CD14-positive monocyte (primary cell): Measurements from ENCODE around the gene PIP5K1B. TPM values are rescaled to one million over a fixed set of nuclear protein-coding genes. Genes with fewer than 3 reads are reported as not detected.

Experiments used
- DNase-seq, 3 donors: peaks; one replicate each; pipeline ENCODE4 v3.0.0-alpha.2; 2011 to 2022
- H2AFZ ChIP-seq: 2 replicates; pipeline ENCODE4 v1.6.0; 2012; ENCODE audit warnings: mild to moderate bottlenecking, low read depth, low read length, inconsistent platforms; ENCODE audit not compliant: insufficient read depth, poor library complexity, severe bottlenecking
- H3K27ac ChIP-seq, 2 donors: 1 replicate in 1 of 2; 2 replicates in 1 of 2; pipeline ENCODE4 v1.5.1; 2012 to 2013; ENCODE audit warnings: low read length in 2 of 2, control low read depth in 1 of 2, inconsistent platforms in 1 of 2, low read depth in 1 of 2, mild to moderate bottlenecking in 1 of 2
- H3K27me3 ChIP-seq, 2 donors: one replicate each; pipeline versions ENCODE4 v1.6.0 to v1.6.1; 2011 to 2013; ENCODE audit warnings: low read length in 2 of 2; ENCODE audit not compliant: control insufficient read depth in 2 of 2, insufficient read depth in 2 of 2
- H3K36me3 ChIP-seq, 2 donors: replicated peaks in 1 of 2; 1 replicate in 1 of 2; 2 replicates in 1 of 2; pipeline versions ENCODE4 v1.5.1 to v1.6.1; 2012 to 2013; ENCODE audit warnings: low read length in 2 of 2, control low read depth in 1 of 2, inconsistent platforms in 1 of 2, mild to moderate bottlenecking in 1 of 2; ENCODE audit not compliant: insufficient read depth in 2 of 2, control insufficient read depth in 1 of 2
- H3K4me1 ChIP-seq, 2 donors: 1 replicate in 1 of 2; 2 replicates in 1 of 2; pipeline versions ENCODE4 v1.5.1 to v1.6.1; 2012 to 2013; ENCODE audit warnings: low read length in 2 of 2, control low read depth in 1 of 2, inconsistent platforms in 1 of 2, mild to moderate bottlenecking in 1 of 2, moderate library complexity in 1 of 2; ENCODE audit not compliant: insufficient read depth in 2 of 2, control insufficient read depth in 1 of 2
- H3K4me2 ChIP-seq: replicated peaks from 2 replicates; pipeline ENCODE3; 2012; ENCODE audit warnings: low read length, moderate library complexity, mild to moderate bottlenecking; ENCODE audit not compliant: poor library complexity, severe bottlenecking; ENCODE audit errors: extremely low read depth
- H3K4me3 ChIP-seq, 3 experiments: fragments of 200-600 bp in 1 of 3; sonication (generic) in 1 of 3; replicated peaks in 1 of 3; 1 replicate in 2 of 3; 2 replicates in 1 of 3; pipeline ENCODE4 v1.5.1; 2011 to 2013; ENCODE audit warnings: low read length in 3 of 3, mild to moderate bottlenecking in 3 of 3, control low read depth in 2 of 3, low read depth in 2 of 3, inconsistent platforms in 1 of 3, moderate library complexity in 1 of 3
- H3K79me2 ChIP-seq: 2 replicates; pipeline ENCODE4 v1.6.0; 2012; ENCODE audit warnings: mild to moderate bottlenecking, control low read depth, inconsistent platforms, low read length, moderate library complexity; ENCODE audit not compliant: insufficient read depth
- H3K9ac ChIP-seq: 2 replicates; pipeline ENCODE4 v1.6.0; 2017; ENCODE audit warnings: low read length, mild to moderate bottlenecking; ENCODE audit not compliant: insufficient read depth, poor library complexity, severe bottlenecking
- H3K9me3 ChIP-seq, 2 donors: replicated peaks in 1 of 2; 1 replicate in 1 of 2; 2 replicates in 1 of 2; pipeline versions ENCODE4 v1.5.1 to v1.6.1; 2012 to 2013; ENCODE audit warnings: low read length in 2 of 2, control low read depth in 1 of 2; ENCODE audit not compliant: control insufficient read depth in 1 of 2, insufficient read depth in 1 of 2
- H4K20me1 ChIP-seq: 2 replicates; pipeline ENCODE4 v1.6.0; 2012; ENCODE audit warnings: mild to moderate bottlenecking, low read length, control low read depth, moderate library complexity; ENCODE audit not compliant: insufficient read depth
- H3K27ac Mint-ChIP-seq, 7 donors: one replicate each; pipeline ENCODE4 v1.8.0; 2020; ENCODE audit warnings: mild to moderate bottlenecking in 7 of 7, mixed read lengths in 7 of 7, moderate library complexity in 6 of 7, inconsistent platforms in 2 of 7
- H3K27me3 Mint-ChIP-seq, 3 donors: one replicate each; pipeline ENCODE4 v1.8.0; 2021 to 2022; ENCODE audit warnings: low read depth in 3 of 3, mild to moderate bottlenecking in 3 of 3, mixed read lengths in 3 of 3, moderate library complexity in 3 of 3, inconsistent platforms in 1 of 3
- H3K36me3 Mint-ChIP-seq, 2 donors: one replicate each; pipeline ENCODE4 v1.8.0; 2020; ENCODE audit warnings: mixed read lengths in 2 of 2, inconsistent platforms in 1 of 2, mild to moderate bottlenecking in 1 of 2
- H3K4me1 Mint-ChIP-seq: one replicate; pipeline ENCODE4 v1.8.0; 2020; ENCODE audit warnings: mild to moderate bottlenecking, mixed read lengths
- H3K4me3 Mint-ChIP-seq, 2 donors: one replicate each; pipeline ENCODE4 v1.8.0; 2020; ENCODE audit warnings: mild to moderate bottlenecking in 2 of 2, mixed read lengths in 2 of 2, moderate library complexity in 1 of 2
- H3K9me3 Mint-ChIP-seq, 7 donors: one replicate each; pipeline ENCODE4 v1.8.0; 2020 to 2022; ENCODE audit warnings: mixed read lengths in 7 of 7, mild to moderate bottlenecking in 6 of 7, moderate library complexity in 6 of 7, inconsistent platforms in 2 of 7
- CTCF ChIP-seq: fragments of 200-600 bp; IDR thresholded peaks from one replicate; pipeline ENCODE4 v1.8.0; 2022; ENCODE audit warnings: antibody characterized with exemption, mild to moderate bottlenecking
- WGBS: methylation state at CpG from one replicate; pipeline ENCODE4 v1.1.5; 2013; ENCODE audit warnings: missing lambda C conversion rate; ENCODE audit not compliant: insufficient coverage; 5-methylcytosine and 5-hydroxymethylcytosine counted together
- intact Hi-C, 2 donors: fragments of 100-400 bp; cut with micrococcal nuclease; formaldehyde crosslinking; loops; one replicate each; pipeline versions ENCODE4 v1.15.0 to v1.15.1; 2023
- polyA plus RNA-seq, 3 donors: library from polyadenylated mRNA; depleted of rRNA in 1 of 3; unstranded in 2 of 3; stranded (reverse) in 1 of 3; fragments of 300-500 nt in 2 of 3; fragments of >200 nt in 1 of 3; fragmentation: Illumina TruSeq in 2 of 3; gene quantifications; 1 replicate in 2 of 3; 2 replicates in 1 of 3; pipeline ENCODE4 v1.2.3, GENCODE V29; 2012 to 2021

The PIP5K1B gene
- polyA plus RNA-seq, 3 donors, result 0.18 to 4.1 (median 0.87) TPM

GRCh38 chr9:68731857-68732256, 26.8 kb downstream of the PIP5K1B start:
- Histone ChIP-seq H3K36me3 (no peaks in the 10 kb centered on the region), H3K4me2 (no peak overlapping the region), H3K27ac (no peak overlapping the region), H3K9me3 (no peaks in the 10 kb centered on the region), H4K20me1 (no peaks in the 10 kb centered on the region), H3K27me3 (no peaks in the 10 kb centered on the region), H3K4me1 (no peaks in the 10 kb centered on the region), H3K4me3 (no peak overlapping the region), H3K9ac (no peak overlapping the region), H2AFZ (no peak overlapping the region), H3K79me2 (peaks cover 4% of the 10 kb centered on the region)
- Mint-ChIP-seq H3K4me1 (peaks cover 1% of the 10 kb centered on the region), H3K27me3 (peaks cover 0 to 2% (median 0%) of the 10 kb centered on the region in 3 donors), H3K4me3 (no peak overlapping the region), H3K36me3 (peaks cover 3 to 16% of the 10 kb centered on the region in 2 donors), H3K27ac (no peak overlapping the region), H3K9me3 (peaks cover 0 to 3% (median 0%) of the 10 kb centered on the region in 7 donors)
- intact Hi-C loops, result no loop called here
- WGBS, result 93% methylated on average over 3 of the region's 5 CpGs
- no peak for DNase-seq
- no peak for TF ChIP-seq CTCF

- H3K79me2 ChIP-seq, result peaks cover 3% of the 10 kb centered on the region
- intact Hi-C loops, result no loop called here
- H3K9me3 Mint-ChIP-seq, result peaks cover 0 to 3% (median 0%) of the 10 kb centered on the region in 7 donors
- no peak for TF ChIP-seq CTCF
- H3K4me1 Mint-ChIP-seq, result peaks cover 1% of the 10 kb centered on the region
- H2AFZ ChIP-seq, result no peak overlapping the region
- H3K4me2 ChIP-seq, result no peak overlapping the region
- H3K27ac ChIP-seq, result no peak overlapping the region
- H3K9ac ChIP-seq, result no peak overlapping the region
- H3K9me3 ChIP-seq, result no peaks in the 10 kb centered on the region
- no peaks in the 10 kb centered on the region for H4K20me1 ChIP-seq
- no peaks in the 10 kb centered on the region for H3K27me3 ChIP-seq
- peaks cover 0 to 2% (median 0%) of the 10 kb centered on the region in 3 donors for H3K27me3 Mint-ChIP-seq
- no peak overlapping the region for H3K4me3 Mint-ChIP-seq
- no peak for DNase-seq
- H3K4me3 ChIP-seq, result no peak overlapping the region
- no peaks in the 10 kb centered on the region for H3K36me3 ChIP-seq
- no peaks in the 10 kb centered on the region for H3K4me1 ChIP-seq
- peaks cover 3 to 16% of the 10 kb centered on the region in 2 donors for H3K36me3 Mint-ChIP-seq
- WGBS, result 94% methylated on average over 5 of the region's 11 CpGs
- H3K27ac Mint-ChIP-seq, result no peak overlapping the region
Measured at GRCh38 chr9:68732405-68733020, 27.5 kb downstream of the PIP5K1B start.
